GM19452 (cell line): ENCODE results near the gene CLDN6.
"Not testable (repeated sequence)": the region's sequence is repeated elsewhere in the genome, so short reads cannot be mapped to it uniquely, and the experiment has no call there.

Source experiments
- ATAC-seq: cut with Tn5 transposase; IDR thresholded peaks from one replicate; pipeline ENCODE4 v1.9.1; 2021; ENCODE audit not compliant: unreplicated experiment

CLDN6 gene

GRCh38 chr16:3017794-3018506 is at the start of gene CLDN6:
Gene CLDN6 (minus strand): TSS chr16:3018183. CDS start chr16:3016021, 2,162 bp downstream.
- ATAC-seq = no peak

- ATAC-seq = no peak
Measured at GRCh38 chr16:3066440-3066748, 48.4 kb upstream of the CLDN6 start.

GRCh38 chr16:3065742-3066439 is 47.9 kb upstream of the CLDN6 start:
- no peak for ATAC-seq

- no peak for ATAC-seq
Measured at GRCh38 chr16:3065069-3065741, 47.2 kb upstream of the CLDN6 start, which contains the start of gene IL32. Gene IL32 (plus strand): TSS chr16:3065640. CDS start chr16:3065812, 172 bp downstream.

GRCh38 chr16:3063625-3064386 is 45.8 kb upstream of the CLDN6 start:
- ATAC-seq = no peak

GRCh38 chr16:3062553-3062952 is 44.6 kb upstream of the CLDN6 start:
- ATAC-seq = no peak

- no peak for ATAC-seq
Measured at GRCh38 chr16:3060339-3061127, 42.5 kb upstream of the CLDN6 start.

- ATAC-seq = no peak
Measured at GRCh38 chr16:3059723-3060242, 41.8 kb upstream of the CLDN6 start.

- ATAC-seq = peak; percentile 68
Measured at GRCh38 chr16:3059041-3059722, 41.2 kb upstream of the CLDN6 start.

GRCh38 chr16:3058139-3059030 is 40.4 kb upstream of the CLDN6 start:
- ATAC-seq = peak; percentile 33

- no peak for ATAC-seq
Measured at GRCh38 chr16:3057181-3058138, 39.5 kb upstream of the CLDN6 start.

GRCh38 chr16:3056336-3057180 is 38.6 kb upstream of the CLDN6 start:
- ATAC-seq = no peak

GRCh38 chr16:3055734-3056115 is 37.7 kb upstream of the CLDN6 start:
- not testable (repeated sequence) for ATAC-seq

GRCh38 chr16:3054965-3055733 is 37.2 kb upstream of the CLDN6 start:
- ATAC-seq = no peak

GRCh38 chr16:3053330-3053710 is 35.3 kb upstream of the CLDN6 start:
- ATAC-seq = not testable (repeated sequence)
